GM12874 (cell line): ENCODE data around the gene ZC2HC1B.

Source experiments
- TF ChIP-seq, protein P1 (sequence below): IDR thresholded peaks from 2 replicates; pipeline ENCODE4 v1.5.1; 2011; ENCODE audit warnings: low read depth, mild to moderate bottlenecking, control low read depth, low read length, moderate library complexity; ENCODE audit not compliant: insufficient read depth

ZC2HC1B gene, protein sequence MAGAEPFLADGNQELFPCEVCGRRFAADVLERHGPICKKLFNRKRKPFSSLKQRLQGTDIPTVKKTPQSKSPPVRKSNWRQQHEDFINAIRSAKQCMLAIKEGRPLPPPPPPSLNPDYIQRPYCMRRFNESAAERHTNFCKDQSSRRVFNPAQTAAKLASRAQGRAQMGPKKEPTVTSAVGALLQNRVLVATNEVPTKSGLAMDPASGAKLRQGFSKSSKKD

DNA sequence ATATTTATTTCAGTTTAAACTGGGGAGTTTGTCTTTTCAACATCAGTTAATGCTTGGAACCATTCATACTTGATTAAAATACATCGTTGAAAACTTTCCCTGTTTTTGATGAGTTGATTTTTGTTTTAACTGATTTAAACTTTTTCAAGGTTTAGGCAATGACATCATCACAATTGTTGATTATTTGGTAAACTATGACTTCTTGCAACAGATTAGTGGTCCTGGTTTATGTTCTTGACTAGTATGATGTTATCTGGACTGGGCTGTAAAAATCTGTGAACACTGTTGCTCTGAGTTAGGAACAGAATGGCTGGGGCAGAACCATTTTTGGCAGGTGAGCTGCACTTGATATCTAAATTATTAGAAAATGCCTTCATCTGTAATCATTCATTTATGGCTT lies at the start of gene ZC2HC1B:
Gene ZC2HC1B (plus strand): TSS at position 241 of the 400 bp plus-strand sequence. CDS start 66 bp downstream, at position 307.
- TF ChIP-seq, protein P1, sequence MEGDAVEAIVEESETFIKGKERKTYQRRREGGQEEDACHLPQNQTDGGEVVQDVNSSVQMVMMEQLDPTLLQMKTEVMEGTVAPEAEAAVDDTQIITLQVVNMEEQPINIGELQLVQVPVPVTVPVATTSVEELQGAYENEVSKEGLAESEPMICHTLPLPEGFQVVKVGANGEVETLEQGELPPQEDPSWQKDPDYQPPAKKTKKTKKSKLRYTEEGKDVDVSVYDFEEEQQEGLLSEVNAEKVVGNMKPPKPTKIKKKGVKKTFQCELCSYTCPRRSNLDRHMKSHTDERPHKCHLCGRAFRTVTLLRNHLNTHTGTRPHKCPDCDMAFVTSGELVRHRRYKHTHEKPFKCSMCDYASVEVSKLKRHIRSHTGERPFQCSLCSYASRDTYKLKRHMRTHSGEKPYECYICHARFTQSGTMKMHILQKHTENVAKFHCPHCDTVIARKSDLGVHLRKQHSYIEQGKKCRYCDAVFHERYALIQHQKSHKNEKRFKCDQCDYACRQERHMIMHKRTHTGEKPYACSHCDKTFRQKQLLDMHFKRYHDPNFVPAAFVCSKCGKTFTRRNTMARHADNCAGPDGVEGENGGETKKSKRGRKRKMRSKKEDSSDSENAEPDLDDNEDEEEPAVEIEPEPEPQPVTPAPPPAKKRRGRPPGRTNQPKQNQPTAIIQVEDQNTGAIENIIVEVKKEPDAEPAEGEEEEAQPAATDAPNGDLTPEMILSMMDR = no peak

DNA sequence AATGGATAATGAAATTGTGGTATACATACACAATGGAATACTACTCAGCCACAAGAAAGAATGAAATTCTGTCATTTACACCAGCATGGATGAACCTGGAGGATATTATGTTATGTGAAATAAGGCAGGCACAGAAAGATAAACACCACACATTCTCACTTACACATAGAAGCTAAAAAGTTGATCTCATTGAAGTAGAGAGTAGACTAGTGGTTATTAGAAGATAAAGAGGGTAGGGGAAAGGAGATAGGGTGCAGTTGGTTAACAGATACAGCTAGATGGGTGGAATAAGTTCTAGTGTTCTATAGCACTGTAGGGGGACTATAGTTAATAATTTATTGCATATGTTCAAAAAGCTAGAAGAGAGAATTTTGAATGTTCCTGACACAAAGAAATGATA lies 46.7 kb upstream of the ZC2HC1B start:
- TF ChIP-seq, protein P1 = no peak

DNA sequence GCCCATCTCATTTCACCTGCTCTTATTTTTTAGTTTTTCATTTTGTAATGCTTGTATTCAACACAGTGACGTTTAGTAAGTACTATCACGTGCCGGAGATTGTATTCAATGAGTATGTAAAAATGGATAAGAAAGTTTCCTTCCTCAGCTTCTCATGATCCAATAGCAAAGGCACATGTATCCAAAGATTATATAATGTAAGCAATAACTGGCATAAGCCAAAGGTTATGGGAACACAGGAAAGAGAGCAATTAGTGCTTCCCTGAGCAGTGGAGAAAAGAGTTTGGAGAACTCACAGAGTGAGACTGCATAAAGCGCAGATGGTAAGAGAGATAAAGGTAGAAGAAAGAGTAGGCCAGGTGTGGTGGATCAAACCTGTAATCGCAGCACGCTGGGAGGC lies 42.9 kb upstream of the ZC2HC1B start:
- TF ChIP-seq, protein P1 = no peak

DNA sequence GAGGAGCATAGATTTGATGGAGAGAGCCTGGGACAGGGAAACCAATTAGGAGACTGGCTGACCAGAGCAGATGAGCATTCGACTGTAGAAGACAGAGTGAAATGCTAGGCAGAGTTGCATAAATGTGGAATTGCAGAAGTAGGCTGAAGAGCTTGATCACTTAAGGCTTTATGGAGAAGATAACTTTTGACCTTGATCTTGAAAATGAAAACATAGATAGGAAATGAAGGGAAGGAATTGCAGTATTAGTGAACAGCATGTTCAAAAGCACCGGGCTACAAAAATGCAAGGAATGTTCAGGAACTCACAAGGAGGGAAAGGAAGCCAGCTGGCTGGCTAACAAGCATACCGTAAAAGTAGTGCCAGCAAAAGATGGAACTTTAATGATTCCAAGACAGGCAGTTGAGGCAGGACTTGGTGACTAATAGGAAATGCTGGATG lies 41.7 kb upstream of the ZC2HC1B start:
- TF ChIP-seq, protein P1 = no peak

DNA sequence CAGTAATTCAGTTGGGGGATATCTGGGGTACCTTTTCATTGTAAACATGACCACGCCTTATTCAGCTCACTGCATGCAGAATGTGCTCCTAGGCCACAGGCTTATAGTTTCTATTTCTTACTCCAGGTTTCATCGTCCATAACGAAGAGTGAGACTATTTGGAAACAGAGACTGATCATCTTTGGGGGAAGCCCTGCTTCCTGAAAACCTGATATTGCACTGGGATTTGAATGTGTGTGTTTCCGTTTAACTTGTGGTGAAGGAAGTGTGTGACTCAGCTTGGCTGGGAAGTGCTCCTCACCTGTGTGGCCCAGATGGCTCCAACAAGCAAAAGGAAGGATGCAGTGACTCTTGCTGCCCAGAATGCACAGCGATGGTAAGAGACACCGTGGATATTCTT lies 40.7 kb upstream of the ZC2HC1B start:
- TF ChIP-seq, protein P1 = no peak

DNA sequence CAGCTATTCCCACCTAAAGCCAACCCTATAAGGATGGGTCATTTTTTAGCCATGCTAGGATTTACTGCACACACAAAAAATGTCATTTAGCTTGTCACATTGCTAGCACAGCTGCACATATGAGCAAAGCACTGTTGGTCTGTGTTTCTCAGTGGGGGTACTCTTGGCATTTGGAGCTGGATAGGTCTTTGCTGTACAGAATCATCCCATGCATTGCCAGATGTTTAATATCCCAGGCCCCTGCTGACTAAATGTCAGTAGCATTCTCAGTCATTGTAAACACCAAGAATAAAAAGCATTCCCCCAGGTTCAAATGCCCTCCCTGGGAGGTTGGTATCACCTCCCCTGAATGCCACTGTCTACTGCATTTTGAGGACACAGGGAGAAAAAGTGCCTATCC lies 35.7 kb upstream of the ZC2HC1B start:
- TF ChIP-seq, protein P1 = no peak

DNA sequence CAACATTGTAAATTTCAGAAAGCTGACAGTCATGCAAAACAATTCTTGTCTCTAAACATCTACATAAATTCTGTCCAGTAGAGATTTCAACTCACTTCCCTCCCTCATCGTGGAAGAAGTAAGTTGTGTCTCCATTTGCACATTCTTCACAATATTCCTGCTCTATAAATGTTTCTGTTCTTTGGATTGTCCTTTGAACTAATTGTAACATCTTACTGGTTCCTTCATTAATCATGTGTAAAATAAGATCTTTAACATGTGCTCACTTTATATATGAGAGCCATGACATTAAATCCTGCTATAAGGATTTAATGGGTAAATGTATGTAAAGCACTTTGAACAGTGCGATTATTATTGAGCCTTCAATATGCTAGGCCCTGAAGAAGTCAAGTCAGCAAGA lies 28.1 kb upstream of the ZC2HC1B start:
- TF ChIP-seq, protein P1 = no peak
